Posterior cingulate gyrus (tissue), 11 donors: ENCODE data around the gene COL5A2.

ENCODE experiments used
- DNase-seq, 10 donors: peaks; one replicate each; pipeline versions ENCODE4 v3.0.0 to v3.0.0-alpha.2; 2020 to 2021; ENCODE audit warnings: mixed read lengths in 3 of 10
- intact Hi-C: fragments of 100-400 bp; cut with DNase I; formaldehyde crosslinking; loops from one replicate; pipeline ENCODE4 v1.15.1; 2023

Gene COL5A2

DNA sequence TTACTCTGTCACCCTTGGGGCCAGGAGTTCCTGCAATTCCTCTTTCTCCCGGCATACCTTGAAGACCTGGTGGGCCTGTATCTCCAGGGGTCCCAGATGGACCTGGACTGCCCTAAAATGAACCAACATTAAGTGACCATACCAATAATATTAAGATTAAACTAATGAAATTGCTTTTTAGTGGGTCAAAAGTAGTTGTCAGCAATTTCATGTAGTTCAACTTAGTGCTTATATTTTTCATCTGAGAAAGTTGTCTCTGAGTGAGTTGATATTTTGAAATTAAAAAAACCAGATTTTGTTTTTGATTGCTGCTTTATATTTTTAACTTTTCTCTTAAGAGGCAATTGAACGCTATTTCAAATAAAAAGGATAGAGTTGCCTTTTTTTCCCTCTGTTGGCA is 122.2 kb downstream of the COL5A2 start:
- intact Hi-C loops: no loop called here
- DNase-seq: no peak

DNA sequence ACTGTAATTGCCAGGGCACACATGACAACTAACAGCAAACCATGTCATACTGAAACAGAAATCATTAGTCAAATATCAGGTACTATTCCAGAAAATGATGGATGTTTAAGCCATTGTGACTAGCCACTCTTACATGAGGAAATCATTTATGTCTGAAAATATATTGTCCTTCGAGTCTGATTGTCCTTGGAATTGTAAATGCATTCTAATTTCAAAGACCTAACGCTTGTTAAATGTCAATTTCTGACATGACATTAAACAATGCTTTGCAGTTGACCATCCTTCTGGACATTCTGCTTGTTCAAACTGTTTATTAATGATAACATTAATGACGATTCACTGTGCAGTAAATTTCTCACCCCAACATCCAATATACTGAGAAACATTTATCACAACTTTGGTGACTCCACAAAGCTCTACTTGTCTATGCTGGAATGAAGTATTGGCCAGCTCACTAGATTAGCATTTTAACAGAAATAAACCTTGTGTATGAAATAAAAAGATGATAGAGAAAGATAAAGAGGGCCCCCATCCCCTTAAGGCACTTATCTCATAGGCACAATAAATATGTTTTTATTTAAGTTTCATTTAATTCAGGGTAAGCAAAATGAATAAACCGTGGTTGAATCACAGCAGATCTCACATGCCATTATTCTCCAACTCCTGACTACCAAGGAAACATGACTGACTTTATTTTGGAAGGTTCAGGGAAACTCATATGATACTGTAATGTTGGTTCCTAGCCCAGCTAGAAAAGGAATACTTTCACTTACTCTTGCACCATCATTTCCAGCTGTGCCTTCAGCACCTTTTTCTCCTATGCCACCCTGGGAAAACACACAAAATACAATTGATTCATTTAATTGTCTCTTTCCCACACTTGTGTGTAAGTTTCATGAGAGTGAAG is 123.1 kb downstream of the COL5A2 start:
- no peak for DNase-seq

DNA sequence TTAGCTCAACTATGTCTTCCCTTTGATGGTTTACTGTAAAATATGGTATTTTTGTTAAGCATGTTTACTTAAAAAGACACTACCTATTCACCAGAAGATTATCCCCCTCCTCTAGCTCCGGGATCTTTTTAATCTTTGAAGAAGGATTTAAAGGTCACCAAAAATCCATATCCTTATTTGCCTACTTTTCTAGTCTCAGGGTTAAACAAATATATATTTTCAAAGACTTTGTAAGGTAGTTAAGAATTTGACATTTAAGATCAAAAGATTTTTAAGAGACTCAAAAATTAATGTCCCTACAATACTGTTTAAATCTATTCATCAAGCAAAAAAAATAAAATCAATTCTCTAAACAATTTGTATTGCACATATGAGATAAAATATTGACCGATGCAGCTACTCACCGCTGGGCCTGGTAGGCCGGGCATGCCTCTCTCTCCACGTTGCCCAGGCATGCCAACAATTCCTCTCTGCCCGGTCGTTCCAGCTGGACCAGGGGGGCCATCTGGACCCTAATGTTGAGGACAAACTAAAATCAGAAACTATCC is 129.3 kb downstream of the COL5A2 start:
- DNase-seq: peak in 1 of 10 donors; percentile 36
- intact Hi-C loops: no loop called here

More for the DNA sequence above, 123.1 kb downstream of the COL5A2 start:
- intact Hi-C loops: no loop called here

DNA sequence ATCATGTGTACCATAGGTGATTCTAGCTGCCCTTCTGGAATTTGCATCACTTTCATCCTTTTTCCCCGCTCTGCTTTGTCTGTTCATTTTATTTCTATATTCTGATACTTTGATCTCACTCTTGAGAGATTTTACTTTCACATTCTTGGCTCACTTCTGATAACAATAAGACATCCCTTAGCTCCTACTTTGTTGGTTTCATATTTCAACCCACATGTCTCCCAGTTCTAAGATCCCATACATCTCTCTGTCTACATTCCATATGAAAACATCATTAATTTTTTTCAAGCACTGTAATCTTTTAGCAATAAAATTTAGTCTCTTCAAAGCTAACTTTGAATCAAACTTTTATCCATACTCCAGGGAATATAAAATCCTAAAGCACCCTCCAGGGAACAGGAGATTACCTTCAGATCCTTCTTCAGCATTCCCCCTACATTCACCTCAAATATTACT is 129.8 kb downstream of the COL5A2 start:
- intact Hi-C loops: no loop called here

DNA sequence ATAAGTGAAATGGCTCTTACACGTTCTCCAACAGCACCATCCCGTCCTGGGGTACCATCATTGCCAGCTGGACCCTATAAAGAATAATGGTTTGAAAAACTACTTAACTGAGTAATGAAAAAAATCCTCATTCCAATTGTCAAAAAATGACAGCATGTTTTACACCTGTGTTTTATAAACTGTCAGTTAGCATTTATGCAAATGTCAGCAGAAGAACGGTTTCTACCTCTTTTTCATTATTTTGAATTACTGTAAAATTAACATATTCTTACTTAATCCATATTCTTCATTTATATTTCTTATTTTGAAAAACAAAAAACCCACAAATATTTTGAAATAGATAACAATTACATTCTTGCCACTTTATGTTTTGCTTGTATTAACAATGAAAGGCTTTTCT is 131.4 kb downstream of the COL5A2 start:
- no peak for DNase-seq
- intact Hi-C loops: no loop called here

More for the DNA sequence above, 129.8 kb downstream of the COL5A2 start:
- DNase-seq: no peak

DNA sequence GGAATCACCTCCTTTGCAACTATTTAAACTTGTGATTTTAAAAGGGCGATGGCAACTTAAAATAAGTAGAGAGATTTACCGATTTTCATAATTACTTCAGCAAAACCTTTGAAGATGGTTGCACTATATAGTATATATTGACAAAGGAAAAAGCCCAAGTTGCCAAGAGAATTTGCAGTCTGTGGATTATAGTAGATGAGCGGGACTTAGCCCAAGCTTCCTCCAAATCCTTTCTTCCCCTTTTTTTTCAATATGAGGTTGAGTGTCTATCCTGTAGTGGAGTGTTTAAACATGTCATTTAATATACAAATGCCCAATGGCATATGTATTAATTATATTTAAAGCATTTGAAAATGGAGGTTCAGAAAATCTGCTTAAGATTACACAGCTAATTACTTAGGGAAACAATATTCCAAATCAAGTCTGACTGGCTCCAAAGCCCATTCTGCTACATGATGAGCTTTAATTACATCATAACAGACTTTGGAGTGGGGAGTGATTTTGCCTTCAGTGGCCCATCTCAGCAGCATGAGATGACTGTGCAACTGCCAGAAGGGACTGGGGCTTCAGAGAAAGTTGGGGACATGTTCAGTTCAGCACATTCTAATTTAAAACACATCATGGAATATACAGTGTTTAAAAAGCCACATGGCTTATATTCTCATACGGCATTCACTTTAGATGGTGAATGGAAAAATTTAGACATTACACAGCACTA is 132.2 kb downstream of the COL5A2 start:
- intact Hi-C loops: no loop called here
- no peak for DNase-seq

DNA sequence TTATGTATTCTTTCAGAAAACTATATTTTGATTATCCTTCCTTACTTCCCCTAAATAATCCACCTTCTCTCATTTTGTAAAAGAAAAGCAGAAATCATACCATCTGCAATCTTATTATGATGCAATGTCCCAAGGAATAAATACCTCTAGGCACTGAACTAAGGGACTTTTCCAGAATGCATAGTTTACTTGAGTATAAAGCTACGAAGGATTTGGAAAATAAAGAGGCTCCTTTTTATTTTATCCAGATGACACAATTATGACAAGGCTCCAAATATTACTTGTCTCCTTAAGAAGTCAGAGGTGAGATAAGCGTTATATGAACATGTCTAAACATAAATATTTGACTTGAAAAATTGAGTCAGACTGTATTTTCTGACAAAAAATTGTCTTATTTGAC is 133.2 kb downstream of the COL5A2 start:
- intact Hi-C loops: no loop called here
- DNase-seq: no peak

DNA sequence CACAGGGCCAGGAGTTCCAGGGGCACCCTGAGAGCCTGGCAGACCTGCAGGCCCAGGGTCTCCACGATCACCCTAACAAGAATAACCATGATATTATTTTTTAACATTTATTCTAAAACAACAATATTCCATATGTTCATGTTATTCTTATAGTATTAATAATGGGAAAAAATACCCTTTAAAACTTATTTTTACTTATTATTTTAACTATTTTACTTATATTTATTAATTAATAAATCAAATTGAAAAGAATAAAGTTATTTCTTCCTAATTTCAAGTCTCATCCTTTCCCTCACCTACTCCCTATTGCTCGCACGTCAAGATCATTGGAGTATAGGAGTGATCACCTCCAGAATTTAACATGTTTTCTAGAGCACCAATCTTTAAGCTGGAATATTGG is 133.7 kb downstream of the COL5A2 start:
- intact Hi-C loops: no loop called here
- DNase-seq: no peak

DNA sequence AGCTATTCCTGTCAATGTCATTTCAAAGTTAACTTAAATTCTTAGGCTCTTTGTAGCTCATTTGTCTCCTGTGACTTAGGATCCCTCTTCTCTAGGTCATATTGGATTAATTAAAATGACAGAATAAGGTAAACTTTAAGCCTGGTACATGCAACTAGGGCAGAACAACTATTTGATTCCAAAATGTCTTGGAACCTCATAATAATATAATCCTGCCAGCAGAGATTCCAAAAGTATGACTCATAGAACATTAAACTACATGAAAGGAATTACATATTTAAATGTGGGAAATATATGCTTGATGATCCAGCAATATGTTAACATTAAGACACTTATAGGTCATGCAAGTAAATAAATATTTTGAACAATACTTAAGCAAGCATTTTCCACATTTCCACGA is 142.0 kb downstream of the COL5A2 start:
- intact Hi-C loops: no loop called here
- DNase-seq: no peak

DNA sequence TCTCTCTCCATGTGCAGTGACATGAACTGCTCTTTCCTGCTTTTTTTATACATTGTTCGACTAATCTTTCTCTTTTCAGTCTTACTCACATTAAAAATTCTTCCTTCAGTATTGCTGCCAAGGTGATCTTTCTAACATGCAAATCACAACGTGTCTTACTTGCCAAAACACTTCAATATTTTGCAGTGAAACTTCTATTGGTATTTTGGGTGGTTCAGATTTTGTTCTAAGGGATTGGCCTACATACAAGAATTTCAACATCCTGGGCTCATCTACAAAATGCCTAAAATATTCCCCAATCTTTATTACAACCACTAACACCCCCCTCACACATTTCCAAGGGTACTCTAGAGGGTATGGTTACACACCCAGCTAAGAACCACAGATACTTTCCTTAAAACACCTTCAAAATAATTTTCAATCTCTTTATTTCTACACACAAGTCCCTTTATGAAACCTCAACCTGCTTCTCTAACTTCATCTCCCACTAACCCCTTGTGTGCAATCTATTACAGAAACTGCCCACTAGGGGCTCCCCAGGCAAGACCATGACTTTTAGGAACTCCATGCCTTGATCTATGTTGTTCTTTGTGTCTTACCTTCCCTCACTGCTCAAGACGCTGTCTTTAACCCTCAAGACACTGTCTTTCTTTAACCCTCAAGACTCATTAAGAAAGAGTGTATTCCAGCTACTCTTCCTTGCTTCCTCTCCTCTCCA is 154.5 kb downstream of the COL5A2 start:
- intact Hi-C loops: no loop called here
- DNase-seq: no peak

DNA sequence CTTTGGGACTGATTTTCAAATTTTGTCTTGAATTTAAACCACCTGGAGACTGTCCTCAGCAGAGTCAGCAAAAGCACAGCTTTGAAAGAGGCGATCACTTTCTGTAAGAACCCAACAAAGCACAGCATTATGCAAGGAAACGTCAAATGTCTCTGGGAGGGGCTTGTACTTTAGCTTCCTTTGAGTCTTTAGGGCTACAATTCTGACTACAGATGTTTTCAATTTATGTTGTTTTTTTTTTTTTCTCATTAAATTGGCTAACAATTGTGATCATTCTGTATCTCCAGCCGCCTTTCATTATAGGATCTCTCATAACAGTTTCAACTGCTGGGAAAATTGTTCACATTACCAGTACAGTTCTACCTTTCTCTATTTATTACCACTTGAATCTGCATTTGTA is 157.1 kb downstream of the COL5A2 start:
- intact Hi-C loops: no loop called here
- no peak for DNase-seq

DNA sequence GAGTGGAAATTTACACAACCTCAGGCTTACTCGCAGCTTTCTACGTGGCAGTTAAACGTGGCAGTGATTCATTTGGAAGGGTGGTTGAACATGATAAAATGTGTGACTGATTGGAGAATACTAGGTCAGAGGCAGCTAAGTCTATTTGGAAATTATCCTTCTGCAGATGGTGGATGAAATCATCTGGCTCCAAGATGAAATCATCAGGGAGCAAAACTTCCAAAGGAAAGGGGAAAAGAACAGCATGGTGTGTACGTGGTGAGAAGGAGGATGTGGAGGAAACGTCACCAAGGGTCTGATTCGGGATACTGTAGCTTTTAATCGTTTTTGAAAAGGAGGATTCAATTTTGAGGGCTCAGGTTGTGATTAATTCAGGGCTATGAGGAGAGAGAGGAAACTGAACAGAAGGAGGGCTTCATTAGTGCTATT is 157.5 kb downstream of the COL5A2 start:
- intact Hi-C loops: no loop called here
- DNase-seq: no peak

DNA sequence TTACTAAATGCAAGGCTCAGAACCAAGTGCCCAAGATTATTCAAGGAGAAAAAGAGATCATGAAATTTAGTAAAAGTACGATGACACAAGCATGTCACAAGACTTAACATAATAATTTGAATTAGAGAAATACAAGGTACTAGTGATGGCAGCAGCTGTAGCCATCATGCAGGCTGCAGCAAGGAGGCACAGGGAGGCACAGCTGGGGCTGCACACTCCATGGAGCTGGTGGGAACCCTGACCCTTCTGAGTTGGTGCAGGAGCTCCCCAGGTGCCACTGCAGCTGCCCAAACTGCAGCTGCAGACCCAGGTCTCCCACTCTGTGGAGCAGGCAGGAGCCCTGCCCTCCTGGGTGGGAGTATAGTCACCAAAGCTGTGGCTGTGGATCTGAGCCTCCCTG is 159.4 kb downstream of the COL5A2 start:
- intact Hi-C loops: no loop called here

DNA sequence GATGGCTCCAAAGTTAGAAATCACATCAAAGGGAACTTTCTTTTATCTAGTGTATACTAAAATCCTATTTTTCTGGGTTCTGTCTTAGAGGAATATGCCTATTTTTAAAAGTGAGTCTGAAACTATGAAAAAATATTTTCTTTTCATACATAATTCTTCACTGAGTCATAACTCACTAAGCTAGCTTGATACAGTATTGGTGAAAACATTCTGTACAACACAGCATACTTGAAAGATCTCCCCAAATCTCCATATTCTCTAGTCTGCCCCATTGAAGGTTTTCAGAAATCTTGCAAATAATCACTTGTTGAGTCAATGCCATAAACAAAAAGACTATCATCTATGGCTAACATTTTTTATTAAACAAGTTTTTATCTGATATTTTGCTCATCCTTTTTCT is 160.9 kb downstream of the COL5A2 start:
- intact Hi-C loops: no loop called here
- no peak for DNase-seq

More for the DNA sequence above, 159.4 kb downstream of the COL5A2 start:
- DNase-seq: no peak

DNA sequence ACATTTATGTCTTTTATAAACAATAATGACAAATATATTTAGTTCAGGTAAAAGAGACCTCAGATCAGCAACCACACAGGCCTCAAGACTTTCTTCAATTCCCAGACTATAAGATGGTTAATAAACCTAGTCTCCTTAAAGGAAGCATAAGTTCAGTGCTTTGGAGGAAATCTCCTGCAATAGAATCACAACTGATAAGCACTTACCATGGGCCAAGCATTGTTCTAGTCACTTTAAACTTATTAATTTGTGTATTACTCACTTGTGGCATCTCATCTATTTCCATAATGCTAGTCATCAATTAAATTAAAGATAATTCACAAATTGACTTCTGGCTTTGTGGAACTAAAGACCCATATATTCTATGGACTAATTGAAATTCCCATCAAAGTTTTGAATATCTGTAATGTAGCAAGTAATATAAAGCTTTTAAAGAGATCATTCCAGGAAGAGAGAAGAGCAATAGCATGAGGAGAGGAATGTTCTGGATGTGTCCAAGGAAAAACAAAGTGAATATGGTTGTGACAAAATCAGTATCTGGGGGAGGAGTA is 163.2 kb downstream of the COL5A2 start:
- no peak for DNase-seq
- intact Hi-C loops: no loop called here

DNA sequence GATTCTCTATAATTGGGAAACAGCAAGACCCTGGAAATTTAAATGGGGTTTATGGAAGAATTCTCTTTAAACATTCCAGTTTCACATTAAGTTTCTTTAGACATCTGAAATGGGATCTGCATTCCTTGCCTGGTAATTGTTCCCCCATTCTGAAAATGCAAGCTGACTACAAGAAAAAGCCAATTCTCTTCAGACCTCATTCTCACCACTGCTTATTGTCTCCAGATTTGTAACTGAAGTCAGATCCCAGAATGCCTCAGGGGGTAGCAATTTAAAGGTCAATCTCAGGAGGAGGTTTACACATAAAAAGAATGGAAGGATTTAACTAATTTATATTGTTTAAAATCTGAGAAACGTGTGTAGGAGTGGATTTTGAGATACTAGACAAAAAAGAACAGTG is 164.2 kb downstream of the COL5A2 start:
- intact Hi-C loops: no loop called here
- DNase-seq: no peak

DNA sequence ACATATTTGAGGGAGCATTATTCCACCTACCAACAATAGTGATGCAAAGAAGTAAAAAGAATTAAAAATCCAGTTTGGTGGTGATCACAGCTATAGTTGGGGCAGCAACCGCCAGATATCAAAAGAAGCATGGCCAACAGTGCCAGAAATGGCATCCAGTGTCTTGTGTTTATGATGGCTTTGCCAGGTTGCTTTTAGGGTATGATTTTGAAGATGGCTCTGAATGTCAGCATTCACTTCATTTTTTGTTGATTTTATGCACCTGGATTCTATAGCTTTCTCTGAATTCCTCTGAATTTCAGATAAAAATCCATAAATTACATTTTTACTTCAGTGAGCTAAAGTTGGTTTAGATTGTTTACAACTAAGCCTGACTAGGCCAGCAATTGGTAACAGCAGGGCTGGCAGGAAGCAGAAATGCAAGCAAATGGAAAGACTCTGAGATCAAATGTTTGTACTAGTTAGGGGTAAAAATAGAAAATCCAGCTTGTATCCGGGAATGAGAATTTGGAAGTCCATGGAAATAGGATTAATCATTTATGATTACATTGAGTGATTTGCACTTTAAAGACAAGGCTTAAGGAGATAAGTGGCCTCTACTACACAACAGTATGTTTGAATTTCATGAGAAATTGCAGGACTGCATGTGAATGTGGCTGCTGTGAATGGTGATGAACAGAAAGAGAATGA is 165.0 kb downstream of the COL5A2 start:
- no peak for DNase-seq
- intact Hi-C loops: no loop called here

DNA sequence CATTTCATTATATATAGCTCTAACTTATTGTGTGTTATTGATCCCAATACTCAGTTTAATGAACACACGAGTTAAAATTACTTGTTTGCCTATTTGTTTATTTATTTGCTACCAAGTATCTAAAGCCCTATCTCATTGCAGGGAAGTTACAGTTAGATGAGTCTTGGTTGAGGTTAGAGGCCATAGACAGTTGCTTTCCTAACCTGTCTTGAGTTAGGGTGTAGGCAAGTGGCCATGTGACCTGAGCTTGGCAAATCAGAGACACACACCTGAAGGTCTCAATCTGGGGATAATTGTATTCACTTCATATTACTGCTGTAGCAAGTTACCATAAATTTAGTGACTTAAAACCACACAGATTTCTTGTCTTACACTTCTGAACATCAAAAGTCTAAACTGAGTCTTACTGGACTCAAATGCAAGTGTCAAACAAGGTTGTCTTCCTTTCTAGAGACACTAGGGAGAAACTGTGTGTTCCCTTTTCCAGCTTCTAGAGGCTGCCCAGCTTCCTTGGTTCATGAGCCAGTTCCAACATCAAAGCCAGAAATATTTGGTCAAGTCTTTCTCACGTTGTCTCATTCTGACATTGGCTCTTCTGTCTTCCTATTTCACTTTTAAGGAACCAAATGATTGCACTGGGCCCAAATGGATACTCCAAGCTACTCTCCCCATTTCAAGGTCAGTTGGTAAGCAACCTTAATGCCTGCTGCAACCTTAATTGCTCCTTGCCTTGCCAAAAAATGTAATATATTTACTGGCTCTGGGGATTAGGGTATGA is 165.7 kb downstream of the COL5A2 start:
- intact Hi-C loops: no loop called here
- no peak for DNase-seq

DNA sequence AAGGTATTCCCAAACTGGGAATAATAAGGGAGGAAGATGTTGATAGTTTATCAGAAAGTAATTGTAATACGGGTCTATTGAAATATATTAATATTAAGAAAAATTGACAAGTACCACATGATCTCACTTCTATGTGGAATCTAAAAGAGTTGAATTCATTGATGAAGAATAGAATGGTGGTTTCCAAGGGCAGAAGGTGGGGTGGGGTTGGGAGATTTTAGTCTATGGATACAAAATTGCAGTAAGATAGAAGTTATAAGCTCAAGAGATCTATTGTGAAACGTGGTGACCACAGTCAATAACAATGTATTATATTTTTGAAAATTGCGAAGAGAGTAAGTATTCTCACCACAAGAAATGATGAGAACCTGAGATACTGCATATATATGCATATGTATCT is 166.5 kb downstream of the COL5A2 start:
- intact Hi-C loops: no loop called here

More for the DNA sequence above, 166.5 kb downstream of the COL5A2 start:
- no peak for DNase-seq
